Stimulated activated CD4-positive, alpha-beta T cell treated with anti-CD3 and anti-CD28 coated beads, TNF-alpha, amount 100 ng/mL, for 48 hours (primary cell): Measurements from ENCODE around the gene E2F4.

Experiments used
- DNase-seq, 3 donors: peaks; one replicate each; pipeline ENCODE4 v3.0.0-alpha.2; 2020; ENCODE audit warnings: low read depth in 3 of 3

Gene E2F4

DNA sequence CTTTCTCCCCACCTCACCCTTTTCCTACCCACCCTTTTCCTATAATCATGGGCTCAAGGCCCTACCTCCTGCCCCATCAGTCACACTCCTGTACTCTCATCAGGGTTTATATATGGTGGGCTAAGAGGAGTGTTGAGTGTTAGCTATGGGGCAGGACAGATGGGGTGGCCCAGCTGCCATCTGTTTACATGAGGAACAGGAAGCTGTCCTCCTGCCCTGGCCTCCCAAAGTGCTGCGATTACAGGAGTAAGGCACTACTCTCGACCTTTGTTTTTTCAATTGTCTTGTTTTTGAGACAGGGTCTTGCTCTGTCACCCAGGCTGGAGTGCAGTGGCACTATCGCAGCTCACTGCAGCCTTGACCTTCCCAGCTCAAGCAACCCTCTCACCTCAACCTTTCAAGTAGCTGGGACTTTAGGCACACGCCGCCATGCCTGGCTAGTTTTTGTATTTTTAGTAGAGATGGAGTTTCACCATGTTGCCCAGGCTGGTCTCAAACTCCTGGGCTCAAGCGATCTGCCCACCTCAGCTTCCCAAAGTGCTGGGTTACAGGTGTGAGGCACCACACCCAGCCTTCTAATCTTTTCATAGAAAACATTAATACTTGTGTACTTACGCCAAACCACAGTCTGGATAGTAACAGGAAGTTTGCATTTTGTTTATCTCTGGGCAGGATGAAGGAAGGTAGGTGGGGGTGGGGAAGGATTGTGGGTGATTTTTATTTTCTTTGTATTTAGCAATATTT lies 33.9 kb upstream of the E2F4 start:
- DNase-seq: no peak

DNA sequence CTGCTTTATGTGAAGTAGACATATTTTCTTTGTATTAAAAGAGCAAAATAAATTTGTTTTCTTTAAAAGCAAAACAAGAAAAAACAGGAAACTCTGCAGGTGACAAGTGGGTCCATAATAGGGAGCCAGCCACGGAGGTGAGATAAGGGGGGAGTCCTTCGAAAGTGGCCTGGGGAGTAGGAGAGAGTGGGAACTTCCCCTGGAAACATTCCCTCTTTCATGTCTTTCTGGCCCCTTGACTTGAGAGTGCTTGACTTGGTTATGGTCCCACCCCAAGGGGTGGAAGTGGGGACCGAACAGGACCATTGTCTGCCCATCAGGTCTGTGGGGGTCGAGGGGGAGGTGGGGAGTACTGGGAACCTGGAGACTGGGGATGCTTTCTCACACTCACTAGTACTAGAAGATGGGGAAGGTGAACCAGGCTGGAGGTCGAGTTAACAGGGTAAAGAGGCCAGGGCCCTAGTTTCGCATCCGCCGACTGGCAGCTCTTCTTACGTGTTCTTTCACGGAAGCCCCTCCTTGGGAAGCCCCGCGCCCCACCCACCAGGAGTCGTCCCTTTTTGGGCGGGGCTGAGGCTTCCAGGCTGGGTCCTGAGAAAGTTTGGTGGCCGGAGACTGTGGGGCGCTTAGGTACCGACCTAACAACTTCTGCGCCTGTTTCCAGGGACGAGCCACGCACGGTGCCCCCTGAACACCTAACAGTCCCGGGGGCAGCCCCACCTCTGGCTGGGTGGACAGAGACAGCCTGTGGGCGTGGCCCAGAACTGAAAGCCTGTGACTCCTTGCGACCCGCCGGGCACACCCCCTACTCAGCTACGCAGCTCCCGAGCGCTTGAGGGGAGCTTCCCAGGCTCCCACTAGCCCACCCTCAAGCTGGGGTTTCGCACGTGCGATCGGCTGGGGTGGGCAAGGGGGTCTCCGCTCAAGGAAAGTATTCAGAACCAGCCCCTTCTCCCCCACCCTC lies 33.0 kb upstream of the E2F4 start:
- DNase-seq: peak in 2 of 3 donors; percentile 61 to 77

DNA sequence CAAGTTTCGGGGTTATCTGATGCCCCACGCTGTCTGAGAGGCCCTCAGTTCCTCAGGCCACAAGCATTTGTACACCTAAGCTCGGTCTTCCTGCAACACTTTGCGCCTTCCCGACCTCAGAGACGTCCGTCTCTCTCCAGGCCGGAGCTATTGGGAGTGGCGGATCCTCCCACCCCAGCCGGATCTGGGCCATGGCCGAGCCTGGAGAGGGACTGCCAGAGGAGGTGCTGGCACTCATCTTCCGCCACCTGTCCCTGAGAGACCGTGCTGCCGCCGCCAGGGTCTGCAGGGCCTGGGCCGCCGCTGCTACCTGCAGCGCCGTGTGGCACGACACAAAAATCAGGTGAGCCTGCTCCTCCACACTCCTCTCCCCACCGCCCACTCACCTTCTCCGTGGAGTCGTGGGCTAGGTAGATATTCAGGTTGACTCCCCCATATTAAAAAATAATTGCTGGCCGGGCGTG lies 30.3 kb upstream of the E2F4 start:
- no peak for DNase-seq

DNA sequence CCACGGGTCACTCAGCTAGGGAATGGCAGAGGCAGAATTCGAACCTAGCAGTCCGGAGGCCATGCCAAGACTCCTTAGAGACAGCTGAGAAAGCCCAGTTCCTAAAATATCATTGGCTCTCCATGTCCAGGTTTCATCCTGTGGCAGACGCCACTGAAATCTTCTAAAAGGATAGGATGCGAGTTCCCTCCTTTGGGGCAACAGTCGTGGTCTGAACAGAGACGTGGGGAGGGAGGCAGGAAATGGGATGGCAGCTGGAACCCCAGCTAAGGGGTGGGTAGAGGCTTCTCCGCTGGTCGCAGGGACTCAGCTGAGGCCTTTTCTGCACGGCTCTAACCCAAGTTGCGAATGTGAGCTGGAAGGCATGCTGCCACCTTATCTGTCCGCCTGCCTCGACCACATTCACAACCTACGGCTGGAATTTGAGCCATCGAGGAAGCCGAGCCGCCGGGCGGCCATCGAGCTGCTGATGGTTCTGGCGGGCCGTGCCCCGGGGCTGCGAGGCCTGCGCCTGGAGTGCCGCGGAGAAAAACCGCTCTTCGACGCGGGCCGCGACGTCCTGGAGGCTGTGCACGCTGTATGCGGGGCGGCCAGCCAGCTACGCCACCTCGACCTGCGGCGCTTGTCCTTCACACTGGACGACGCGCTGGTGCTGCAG lies 29.3 kb upstream of the E2F4 start:
- no peak for DNase-seq

DNA sequence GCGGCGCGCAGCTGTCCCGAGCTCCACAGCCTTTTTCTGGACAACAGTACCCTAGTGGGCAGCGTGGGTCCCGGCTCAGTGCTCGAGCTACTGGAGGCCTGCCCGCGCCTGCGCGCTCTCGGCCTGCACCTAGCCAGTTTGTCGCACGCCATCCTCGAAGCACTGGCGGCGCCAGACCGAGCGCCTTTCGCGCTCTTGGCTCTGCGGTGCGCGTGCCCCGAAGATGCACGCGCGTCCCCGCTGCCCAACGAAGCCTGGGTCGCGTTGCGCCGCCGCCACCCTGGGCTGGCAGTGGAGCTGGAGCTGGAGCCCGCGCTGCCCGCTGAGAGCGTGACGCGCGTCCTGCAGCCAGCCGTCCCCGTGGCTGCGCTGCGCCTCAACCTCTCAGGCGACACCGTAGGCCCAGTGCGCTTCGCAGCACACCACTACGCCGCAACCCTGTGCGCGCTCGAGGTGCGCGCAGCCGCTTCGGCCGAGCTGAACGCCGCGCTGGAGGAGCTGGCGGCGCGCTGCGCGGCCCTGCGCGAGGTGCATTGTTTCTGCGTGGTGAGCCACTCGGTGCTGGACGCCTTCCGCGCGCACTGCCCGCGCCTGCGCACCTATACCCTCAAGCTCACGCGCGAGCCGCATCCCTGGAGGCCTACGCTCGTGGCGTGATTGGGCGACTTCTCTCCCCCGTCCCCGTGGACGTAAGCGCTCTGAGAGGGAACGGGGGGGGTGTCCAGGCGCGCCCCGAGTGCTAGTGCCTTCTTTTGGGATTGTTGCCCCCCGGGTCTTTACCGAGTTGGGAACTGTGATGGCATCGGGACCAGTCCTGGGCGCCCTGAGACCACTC lies 28.6 kb upstream of the E2F4 start:
- DNase-seq: no peak

DNA sequence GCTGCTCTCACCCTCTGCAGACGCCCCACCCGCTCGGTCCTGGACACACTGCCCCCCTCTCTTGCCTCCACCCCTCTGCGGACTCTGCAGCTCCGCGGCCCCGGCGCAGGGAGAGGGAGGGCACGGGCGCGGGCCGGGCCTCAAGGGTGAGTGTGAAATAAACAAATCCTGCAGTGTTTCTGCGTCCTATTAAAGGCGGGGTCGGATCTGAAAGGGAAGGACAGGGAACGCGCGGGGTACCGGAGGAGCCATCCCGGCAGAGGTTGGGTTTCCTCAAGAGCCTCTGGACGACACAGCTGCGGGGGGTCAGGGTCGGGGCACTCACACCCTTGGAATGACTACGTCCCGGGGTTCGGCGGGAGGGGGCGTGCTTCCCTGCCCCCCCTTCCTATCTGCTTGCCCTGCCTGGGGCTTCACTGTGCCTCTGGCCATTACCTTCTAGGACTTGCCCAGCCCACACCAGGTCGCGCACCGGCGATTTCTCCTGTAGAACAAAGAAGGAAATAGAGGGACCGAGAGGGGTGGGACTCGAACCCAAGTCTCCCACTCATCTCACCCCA lies 27.9 kb upstream of the E2F4 start:
- no peak for DNase-seq

DNA sequence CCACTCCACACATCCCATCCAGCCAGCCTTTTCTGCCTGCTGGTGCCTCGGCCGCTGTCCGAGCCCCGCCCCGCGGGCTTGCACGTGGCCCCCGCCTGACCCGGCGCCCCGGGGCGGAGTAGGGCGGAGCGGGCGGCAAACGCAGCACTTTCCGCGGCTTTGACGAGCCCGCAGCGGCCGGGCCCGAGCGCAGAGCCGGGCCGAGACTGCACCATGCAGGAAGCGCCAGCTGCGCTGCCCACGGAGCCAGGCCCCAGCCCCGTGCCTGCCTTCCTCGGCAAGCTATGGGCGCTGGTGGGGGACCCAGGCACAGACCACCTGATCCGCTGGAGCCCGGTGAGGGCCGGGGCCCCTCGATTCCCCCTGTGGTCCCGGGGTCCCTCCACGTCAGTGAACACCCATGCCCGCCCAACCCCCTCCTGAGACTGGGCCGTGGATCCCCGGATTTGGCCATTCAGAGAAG lies 27.3 kb upstream of the E2F4 start, which contains the start of gene HSF4:
Gene HSF4, plus strand, starts transcription at position 147 of the 463 bp plus-strand sequence. Its CDS starts 67 bp downstream, at position 214.
- no peak for DNase-seq

DNA sequence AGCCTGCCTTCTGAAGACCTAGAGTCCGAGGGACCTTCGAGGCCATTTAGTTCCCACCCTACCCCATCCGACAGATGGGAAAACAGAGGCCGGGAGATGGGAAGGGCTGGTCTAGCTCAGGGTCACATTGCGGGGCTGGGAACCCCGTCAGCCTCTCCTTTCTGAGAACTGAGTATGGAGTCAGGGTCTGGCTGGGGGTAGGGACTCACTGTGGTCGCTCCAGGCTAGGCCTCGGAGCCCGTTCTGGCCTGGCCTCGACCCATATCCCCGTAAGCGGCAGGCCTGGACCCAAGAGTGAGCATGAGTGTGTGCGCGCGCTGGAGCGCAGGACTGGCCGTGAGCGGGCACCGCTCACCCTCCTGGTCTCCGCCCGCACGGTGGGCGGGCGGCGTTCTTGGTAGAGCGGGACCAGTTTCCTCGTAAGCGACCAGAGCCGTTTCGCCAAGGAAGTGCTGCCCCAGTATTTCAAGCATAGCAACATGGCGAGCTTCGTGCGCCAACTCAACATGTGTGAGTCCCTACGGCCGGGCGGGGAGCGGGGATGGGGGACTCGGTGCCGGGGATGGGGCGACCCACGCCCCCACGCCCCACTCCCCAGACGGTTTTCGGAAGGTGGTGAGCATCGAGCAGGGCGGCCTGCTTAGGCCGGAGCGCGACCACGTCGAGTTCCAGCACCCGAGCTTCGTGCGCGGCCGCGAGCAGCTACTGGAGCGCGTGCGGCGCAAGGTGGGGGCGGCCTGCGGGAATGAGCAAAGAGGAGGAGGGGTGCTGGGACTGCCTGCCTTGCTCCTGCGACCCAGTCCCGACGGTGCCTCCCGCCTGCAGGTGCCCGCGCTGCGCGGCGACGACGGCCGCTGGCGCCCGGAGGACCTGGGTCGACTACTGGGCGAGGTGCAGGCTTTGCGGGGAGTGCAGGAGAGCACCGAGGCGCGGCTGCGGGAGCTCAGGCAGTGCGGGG lies 26.6 kb upstream of the E2F4 start:
- DNase-seq: no peak

DNA sequence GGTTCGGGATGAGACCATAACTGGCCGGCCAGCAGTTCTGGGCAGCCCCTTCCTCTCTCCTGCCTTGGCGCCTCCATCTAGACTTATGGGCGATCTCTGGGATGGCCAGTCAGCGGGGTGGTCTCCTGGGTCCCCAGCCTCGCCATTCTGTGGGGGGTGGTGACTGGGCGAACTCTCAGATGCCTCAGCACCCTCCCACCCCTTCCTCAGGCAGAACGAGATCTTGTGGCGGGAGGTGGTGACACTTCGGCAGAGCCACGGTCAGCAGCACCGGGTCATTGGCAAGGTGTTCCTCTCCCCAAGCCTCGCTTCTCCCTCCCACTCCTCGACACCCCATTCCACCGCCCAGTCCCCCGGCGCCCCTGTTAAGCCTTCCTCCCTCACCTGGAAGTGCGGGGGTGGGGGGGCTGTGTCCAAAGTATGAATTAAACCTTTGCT lies 25.8 kb upstream of the E2F4 start:
- DNase-seq: no peak

DNA sequence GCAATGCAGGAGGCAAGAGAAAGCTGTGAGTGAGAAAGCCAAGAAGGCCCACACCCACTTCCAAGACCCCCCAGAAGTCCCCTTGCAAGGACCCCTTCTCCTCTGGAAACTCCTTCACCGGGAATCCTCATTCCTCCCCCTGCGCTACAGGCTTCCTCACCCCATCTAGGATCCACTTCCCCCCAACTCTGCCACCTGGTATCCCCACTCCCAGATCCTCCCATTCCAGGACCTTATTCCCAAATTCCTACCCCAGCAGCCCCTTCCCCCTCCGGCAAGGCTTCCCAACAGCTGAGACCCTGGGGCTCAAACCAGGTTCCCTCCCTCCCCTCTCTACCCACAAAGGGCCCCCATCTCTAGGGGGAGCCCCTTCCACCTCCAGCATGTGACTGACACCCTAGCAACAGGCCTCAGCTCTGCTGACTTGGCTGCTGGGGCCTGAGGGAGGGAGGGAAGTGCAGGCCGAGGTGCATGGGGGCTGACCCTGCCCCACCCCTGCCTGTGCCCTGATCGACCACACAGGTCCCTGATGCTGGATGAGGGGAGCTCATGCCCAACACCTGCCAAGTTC lies 25.3 kb upstream of the E2F4 start:
- DNase-seq: no peak

DNA sequence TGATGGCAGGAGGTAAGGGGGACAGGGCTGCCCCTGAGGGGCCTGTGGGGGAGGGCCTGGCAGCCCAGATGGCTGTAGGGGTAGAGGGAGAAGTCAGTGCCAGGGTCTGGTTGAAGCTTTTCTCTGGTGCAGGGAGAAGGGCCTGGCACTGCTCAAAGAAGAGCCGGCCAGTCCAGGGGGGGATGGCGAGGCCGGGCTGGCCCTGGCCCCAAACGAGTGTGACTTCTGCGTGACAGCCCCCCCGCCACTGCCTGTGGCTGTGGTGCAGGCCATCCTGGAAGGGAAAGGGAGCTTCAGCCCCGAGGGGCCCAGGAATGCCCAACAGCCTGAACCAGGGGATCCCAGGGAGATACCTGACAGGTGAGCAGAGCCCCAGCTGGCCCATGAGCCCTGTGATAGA lies 24.4 kb upstream of the E2F4 start:
- DNase-seq: no peak

DNA sequence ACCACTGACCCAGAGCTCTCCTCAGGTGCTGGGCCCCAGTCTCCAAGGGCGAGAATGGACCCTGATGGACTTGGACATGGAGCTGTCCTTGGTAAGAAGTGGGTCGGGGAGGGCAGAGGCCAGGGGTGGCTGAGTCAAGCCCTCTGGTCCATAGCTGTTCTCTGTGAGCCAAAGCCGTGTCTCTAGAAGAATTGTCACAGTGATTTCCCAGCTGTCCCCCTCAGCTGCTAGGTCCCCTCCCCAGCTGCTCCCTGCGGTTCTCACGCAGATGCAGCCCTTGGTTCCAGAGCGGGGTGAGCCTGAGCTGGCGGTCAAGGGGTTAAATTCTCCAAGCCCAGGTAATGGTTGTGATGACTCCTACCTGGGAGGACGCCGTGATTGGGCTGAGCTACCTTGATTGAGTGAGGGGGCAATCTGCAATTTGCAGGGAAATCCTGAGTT lies 22.9 kb upstream of the E2F4 start:
- DNase-seq: no peak

DNA sequence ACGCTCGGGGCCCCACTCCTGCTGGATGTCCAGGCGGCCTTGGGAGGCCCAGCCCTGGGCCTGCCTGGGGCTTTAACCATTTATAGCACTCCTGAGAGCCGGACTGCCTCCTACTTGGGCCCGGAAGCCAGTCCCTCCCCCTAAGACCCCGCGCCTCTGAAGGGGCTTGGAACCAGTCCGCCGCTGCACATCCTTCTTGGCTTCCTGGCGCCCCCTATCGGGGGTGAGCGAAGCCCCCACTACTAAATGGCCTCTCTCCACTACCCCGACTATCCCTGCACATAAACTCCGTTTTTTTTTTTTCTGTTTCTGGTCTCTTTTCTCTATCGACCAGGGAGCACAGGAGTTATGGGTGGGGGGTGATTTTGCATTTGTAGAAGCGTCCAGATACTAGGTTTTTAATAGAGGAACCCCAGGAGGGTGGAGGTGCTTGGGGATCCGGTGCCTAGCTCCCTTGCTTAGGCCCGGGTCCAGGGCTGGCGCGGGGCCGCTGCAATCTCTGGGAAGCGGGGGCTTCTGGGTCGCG lies 22.2 kb upstream of the E2F4 start:
- DNase-seq: no peak

DNA sequence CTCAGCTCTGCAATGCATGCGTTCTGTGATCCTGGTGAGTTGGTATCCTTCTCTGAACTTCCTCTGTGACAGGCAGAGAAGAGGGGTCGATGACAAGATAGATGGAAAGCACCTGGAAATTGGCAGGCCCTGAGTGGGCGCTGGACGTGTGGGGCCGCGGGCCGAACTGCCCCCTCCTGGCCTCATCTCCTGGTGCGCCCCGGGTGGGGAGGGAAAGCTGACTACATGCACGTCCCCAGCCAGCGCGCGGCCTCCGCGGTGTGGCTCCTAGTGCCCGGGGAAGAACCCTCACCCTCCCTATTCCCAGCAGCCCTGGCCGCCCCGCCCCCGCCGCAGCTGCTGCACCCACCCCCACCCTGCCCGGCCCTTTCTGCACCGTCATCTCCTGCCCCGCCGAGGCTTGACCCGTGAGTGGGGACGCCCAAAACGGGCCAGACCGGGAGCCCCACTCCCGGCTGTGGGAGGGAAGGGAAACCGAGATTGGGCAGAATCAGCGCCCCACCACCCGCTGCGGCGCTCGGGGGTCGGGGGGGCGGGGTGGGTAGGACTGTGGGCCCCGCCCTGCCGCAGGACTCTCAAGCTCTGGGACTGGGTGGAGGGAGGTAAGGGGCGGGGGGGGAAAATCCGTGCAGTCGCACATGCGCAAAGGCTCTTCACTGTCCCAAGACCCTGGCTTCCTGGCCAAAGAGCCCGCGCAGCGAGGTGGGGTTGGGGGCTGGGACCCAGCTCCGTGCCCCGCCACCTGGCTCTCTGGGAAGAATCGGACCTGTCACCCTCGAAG lies 21.6 kb upstream of the E2F4 start, which contains the start of gene NOL3:
Gene NOL3, plus strand, starts transcription at position 371 of the 781 bp plus-strand sequence.
- peak in 1 of 3 donors; percentile 59 for DNase-seq

DNA sequence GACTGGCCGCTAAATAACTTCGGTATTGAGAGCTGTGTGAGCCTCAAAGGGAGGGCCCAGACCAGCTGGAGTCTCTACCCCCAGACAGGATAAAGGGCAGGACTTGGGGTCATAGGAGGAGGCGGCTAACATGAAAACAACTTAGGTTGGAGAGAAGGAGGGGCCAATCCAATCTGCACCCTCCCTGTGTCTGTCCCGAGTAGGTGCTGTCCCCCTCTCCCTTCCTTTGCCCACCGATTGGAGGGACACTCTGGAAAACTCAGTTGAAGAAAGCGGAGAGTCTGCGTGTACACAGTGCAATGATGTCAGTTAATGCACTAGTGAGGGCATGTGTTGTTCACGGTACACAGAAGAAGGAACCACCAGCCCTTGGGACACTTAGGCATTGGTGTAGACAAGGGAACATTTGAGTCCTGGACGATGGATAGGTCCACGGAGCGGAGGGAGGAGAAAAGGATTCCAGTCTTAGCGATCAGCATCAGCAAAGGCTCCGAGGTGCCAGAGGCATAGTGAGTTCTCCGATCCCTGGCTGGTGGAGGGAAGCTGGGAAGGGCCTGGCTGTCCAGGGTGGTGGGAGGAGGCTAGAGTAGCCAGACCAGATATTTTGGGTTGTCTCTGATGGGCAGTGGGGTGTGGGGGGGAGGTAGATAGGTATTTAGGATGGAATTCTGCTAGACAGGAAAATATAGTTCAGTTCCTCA lies 20.9 kb upstream of the E2F4 start:
- DNase-seq: no peak

DNA sequence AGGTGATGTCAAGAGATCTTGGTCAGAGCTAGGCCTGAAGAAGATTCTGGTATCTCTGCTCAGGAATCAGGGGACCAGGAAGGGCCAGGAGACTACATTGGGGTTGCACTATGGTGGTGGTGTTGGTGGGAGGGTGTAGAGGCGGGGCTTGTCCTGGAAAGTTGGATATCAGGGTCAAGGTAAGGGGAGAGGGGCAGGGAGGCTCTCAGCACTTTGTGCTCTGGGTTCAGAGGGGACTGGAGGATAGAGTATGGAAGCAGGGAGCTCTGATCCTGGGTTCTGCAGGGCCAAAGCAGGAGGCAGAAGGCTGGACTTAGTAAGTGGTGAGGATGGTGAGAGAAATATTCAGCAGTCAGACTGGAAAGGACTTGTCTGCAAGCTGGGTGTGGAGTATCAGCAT lies 18.6 kb upstream of the E2F4 start:
- DNase-seq: no peak
